H4 (cell line): Measurements from ENCODE around the gene KITLG. TPM values are rescaled to one million over a fixed set of nuclear protein-coding genes. Genes with fewer than 3 reads are reported as not detected.
A peak's percentile ranks its signal among the peaks of the same experiment; 100 is the strongest.
"Not testable (repeated sequence)": the region's sequence is repeated elsewhere in the genome, so short reads cannot be mapped to it uniquely, and the experiment has no call there.

Source experiments
- DNase-seq: peaks from one replicate; pipeline ENCODE4 v3.0.0-alpha.2; 2015; ENCODE audit warnings: low spot score
- total RNA-seq: library from RNA; depleted of rRNA; stranded (reverse); fragments of >200 nt; shearing (Covaris generic); gene quantifications from 2 replicates; pipeline ENCODE4 v1.2.3, GENCODE V29; 2014

Gene KITLG
- total RNA-seq, 1 experiment from 2014 or later, result 12.3 TPM

DNA sequence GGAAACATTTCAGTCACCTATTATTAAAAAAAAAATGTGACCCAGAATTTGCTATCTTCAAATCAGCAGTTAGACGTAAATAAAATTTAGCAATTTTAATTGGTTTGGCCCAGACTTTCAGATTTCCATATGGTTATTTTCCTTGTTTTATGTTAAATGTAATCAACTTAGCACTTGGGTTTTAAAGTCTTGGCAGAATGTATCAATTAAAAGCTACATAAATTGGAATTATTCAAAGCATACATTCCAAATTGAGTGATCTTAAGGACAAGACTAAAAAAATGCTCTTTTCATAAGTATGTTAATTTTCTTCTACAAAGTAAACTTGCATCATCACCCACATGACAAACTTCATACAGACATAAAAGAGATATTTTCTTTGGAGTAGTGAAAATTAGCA is 3.4 kb downstream of the KITLG start:
- DNase-seq, result no peak

DNA sequence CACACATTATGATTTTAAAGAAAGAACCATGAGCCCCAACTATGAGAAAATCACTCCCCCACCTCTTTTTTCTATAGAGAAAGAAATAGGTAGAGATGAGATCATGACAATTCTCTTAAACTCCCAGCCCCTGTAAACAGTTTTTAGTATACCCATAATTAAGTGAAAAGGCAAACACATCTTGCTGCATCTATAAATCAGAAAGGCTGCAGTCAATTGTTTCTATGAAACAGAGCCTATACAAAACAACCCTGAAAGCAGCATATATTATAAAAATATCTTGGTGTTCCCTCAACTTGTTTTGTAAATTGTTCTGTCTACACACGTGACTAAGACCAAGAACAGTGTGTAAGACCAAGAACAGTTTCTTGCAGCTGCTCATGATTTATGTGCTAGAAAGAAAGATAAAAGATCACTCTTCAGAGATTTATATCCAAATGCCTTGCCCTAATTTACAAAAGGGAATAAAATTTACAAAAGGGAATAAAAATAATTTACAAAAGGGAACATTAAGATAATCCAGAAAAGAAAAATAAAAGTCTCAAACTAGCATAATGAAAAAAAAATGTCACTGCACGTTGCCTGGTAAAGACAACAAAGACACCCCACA is 4.8 kb downstream of the KITLG start:
- no peak for DNase-seq

DNA sequence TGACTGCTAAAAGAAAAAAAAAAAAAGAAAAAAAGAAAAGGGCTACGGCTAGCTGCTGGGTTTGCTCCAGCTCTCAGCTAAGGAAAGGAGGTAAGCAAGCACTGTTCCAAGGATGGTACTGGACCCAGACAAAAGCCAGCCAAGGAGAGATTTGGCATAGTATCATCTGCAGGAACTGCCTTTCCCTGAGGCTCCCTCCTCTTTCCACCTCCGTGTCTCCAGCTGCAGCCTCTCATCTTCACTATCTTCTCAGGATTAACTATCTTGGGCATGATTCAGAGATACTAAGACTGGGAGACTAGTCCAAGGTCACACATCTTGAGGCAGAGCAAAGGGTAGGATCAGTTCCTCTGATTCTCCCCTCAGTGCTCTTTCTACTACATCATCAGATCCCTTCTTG is 6.0 kb downstream of the KITLG start:
- DNase-seq, result no peak

DNA sequence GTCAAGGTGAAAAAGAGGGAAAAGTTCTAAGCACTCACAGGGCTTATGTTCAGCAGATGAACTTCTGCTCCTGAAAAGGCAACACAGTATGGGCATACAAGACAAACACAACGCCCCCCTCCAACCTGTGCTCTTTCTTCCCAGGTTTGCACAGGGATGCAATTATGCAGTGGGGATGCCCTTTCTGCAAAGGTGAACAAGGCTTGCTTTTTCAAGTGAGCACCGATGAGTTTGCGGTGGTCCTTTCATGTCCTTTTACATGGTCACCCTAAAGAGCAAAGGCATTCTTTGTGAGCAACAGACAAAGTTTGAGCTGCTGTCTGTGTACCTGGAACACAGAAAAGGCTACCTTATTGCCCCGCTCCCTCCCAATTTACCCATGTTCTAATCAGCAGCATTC is 6.7 kb downstream of the KITLG start:
- DNase-seq, result no peak

DNA sequence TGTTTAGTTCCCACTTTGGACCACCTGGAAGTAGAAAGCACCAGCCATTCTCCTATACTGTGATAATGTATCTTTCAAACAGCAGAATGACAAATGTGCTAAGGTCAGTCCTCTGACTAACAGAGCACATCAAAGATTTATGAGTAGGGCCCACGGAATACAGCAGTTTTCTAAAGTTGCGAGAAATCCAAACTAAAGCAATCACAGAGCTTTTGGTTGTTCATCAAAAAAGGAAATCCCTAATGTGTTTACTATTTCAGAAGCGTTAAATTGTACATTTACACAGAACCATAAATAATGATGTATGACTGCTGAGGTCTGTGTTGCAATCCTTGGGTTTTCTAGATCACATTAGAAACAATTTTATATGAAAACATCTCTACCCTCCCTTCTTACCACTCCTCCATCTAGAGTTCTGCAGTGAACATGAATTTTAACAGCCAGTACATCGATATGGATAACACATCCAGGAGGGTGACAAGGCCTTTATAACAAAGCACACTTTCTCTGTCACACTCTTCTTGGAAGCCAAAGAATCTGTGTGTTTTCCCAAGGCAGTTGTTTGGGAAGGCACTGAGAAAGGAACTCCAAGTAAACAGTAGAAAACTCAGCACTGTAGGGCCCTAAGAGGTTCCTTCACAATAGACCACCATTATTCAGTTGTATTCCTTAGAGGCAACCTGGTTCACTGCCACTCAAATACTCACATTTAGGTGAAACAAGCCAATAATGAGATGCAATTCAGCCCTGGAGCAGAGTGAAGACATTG is 7.3 kb downstream of the KITLG start:
- peak; percentile 21 for DNase-seq

DNA sequence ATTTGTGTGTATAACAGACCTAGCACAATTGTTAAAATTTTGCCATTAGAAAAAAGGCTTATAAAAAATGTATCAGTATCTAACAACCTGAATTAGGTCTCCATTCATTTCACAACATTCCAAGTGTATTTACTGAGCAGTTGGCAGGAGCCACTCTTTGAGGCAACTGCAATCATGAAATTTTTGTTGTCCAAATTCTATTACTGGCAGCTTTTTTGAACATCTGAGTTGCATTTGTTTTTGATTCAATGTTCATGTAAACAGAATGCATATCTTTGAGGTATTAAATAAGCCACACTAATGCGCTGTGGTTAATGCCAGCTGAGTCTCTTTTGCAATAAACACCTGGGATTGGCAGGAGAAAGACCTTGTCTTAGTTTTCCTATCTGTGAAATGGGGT is 8.7 kb downstream of the KITLG start:
- DNase-seq, result peak; percentile 57

DNA sequence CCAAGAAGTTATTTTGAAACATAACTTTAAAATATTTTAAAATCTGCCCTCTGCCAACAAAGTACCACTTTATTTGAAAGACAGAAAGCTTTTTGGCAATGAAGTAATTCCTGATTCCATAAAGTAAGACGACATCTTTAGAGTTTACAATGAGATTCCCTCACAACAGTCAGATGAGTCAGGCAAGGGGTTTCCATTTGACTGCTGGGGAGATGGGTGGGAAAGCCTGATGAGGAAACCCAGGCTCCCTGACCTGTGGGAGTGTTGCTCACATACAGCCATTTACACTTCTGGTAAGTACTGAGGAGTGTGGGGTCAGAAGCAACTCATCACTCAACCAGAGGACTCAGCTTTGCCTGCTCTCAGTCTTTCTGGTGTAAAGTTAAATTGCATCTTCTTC is 10.2 kb downstream of the KITLG start:
- DNase-seq, result no peak

DNA sequence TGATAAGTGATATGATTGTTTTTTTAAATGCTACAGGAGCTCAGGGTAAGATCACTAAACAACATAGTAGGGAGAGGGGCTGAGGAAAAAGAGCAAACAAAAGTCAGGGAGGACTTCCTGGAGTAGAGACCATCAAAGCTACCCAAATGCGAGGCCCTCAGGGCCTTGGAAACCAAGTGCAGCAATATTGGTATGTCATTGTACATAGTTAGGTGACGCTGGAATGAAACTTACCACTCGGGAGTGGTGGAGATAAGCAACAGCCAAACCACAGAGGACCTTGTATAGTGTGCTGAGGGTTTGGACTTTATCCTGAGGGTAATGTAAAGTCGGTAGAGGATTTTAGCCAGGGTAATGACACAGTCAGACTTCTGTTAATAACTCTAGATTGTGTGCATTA is 13.8 kb downstream of the KITLG start:
- peak; percentile 61 for DNase-seq

DNA sequence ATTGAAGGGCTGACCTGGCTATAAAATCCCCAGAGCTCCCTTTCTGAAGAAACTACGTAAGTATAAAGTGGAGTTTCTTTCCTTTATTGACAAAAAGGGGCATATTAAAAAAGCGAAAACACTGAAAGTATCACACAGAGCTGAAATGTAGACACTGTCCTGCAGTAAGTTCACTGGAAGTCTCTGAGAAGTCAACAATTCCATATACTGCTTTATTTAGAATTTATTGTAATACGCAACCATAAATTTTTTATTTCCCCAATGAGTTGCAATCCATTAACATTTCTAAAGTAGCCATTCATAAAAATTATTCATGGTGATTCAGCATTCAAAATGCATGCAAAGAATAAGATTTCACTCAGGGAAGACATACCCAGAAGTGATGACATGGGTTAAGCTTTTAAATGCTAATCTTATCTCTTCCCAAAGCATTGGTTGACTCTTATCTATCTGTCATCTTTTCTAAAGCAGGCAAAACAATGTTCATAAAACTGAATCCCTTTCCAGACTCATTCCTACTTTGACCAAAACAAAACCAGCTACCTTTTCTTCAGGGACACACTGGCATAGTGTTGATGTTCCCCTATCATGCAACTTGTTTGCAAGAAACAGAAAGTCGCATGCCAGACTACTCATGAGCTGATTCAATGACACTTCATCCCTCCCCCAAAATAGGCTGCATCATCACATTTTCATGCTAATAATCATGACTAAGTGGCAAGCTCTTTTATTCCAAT is 17.3 kb downstream of the KITLG start:
- no peak for DNase-seq

DNA sequence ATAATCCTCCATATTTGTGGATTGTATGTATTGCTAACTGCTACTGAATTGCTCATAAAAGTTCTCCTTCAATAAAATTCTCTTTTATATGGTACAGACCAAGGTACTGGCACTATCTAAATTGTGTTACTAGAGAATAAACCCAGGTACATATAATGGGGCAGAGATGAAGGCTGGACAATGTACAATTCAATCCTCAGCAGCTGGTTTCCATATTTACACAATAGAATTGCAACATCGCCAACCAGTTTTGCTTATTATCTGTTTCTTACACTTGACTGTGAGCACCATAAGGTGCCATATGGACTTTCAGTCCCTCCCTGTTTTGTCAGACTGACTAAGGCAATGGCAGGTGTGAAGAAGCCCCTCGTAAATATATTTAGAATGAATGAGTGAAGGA is 18.1 kb downstream of the KITLG start:
- DNase-seq, result no peak

DNA sequence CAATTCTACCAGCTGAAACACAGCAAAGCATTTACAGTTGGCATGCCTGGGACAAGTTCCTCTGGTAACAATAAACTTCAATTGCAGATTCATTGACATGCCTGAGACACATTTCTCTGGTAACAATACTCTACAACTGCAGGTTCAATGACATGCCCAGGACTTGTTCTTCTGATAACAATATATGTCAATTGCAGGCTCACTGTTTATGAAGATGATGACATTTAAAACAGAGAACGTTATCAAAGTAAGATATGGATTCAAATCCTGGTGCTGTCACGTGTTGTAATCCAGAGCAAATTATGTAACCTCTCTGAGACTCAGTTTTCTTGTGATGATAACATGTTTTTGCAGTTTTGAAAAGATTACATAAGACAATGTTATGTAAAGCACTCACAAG is 20.5 kb downstream of the KITLG start:
- no peak for DNase-seq

DNA sequence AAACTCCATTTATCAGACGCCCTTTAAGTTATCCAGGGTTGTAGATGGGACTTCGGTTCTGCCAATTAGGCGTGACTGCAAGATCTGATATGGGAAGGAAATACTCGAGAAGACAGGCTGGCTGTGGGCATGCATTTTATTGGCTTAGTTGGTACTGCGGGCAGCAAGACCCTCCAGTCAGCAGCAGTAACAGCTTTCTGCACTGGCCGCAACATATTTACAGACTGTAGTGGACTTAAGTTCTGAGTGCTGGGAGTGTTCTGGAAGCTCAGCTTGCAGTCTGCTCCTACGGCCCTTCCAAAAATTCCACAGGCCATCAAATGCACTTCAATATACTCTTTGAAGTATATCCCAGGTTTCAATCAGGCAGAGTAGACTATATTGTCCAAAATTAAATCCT is 21.1 kb downstream of the KITLG start:
- DNase-seq, result no peak

DNA sequence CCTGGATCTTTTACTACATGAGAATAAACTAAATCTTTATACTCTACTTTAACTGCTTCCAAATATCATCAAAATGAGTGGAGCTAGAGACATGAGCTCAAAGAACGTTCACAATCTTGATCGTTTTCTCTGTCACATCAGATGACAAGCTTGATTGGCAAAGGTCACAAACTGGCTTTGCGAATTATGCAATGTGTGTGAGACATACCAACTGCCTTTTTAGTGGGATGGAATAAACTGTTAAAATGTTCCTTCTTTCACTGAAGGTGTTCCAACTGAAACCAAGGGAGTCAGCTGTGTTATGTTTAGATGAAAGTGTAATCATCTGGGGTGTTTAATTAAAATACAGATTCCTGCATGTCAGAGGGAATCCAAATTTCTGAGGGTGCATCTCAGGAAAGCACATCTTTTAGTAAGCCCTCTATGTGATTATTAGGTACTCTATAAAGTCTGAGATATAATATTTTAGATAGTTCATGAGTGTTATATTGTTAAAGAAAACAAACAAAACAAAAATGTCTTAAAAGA is 21.9 kb downstream of the KITLG start:
- DNase-seq, result no peak

DNA sequence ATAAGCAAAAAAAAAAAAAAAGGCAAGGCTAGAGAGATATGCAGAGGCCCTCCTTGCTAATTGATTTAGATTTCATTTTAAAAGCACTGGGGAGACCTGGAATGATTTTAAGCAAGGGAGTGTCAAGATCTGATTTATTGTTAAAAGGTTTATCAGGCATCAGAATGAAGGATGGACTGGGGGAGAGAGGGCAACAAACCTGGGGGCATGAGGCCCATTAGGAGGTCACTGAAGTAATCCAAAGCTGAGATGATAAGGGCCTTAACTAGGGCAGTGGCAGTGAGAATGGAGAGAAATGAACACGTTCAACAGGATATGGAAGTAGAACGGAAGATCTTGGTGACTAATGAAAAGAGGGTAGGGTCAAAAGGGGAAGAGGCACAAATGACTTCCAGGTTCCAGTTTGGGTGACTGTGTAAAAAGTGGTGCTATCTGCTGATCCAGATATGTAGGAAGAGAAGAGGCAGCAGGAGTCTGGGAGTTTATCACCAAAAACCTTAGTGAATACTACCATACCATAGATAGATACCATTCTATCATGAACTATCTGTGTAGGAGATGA is 24.0 kb downstream of the KITLG start:
- DNase-seq, result no peak

DNA sequence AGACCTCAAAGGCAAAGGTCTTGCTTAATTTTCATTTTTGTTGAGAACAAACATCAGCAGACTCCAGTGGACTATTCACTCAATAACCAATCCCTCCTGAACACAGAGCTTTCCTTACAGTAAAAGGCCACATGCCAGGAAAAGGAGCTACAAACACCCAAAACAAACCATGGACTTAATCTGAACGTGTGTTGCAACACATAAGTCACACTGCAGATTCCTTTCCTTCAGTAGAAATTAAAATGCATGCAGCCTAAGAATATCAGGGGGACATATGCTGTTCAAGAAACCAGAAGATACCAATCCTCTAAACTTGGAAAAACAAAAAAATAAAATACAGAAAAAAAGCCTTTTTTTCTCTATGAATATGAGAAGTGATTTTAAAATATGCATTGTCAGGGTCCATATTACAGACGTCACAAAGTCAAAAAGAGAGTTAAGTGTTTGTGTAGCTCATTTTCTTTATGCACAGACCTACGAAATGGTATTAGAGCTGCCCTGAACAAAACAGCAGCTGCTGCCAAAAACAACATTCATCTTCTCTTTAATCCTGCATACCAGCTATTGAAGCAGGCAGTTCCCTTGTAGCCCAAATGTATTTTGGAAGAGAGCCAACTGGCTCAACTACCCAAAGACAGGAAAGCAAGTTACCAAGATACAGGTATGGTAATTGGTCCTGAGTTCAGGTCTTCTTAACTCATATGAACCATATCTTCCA is 26.2 kb downstream of the KITLG start:
- peak; percentile 22 for DNase-seq

DNA sequence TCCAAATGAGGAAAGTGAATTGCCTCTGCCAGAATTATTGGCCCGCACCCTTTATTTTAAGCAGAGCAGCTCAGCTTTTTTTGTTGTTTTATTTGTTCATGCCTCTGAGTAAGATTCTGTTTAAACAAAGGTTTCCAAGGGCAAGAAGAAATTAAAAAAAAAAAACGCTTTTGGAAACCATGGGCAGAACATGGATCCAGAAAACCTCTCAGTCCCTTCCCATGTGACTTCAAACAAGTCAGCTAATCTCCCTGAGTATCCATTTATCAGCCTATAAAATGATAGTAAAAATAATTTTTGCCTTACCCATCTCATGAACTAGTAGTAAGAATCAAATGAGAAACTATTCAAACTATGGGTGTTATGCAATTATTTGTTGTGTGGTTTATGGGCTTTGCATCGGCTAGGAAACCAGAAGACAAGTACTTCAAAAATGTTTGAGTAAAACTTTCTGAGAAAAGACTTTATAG is 27.6 kb downstream of the KITLG start:
- DNase-seq, result no peak

DNA sequence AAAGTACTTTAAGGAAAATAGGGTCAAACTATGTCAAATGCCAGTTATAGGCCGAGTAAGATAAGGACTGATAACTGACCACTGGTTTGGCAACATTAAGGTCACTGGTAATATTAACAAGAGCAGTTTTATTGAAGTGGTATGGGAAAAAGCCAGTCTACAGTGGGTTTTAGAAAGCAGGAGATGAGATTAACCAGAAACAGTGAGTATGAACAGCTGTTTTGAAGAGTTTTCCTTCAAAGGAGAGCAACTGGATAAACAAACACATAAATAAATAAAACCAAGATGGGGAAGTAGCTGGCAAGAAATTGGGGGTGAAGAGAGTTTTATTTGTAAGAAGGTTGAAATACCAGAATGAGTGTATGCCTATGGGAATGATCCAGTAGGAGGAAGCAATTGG is 30.3 kb downstream of the KITLG start:
- no peak for DNase-seq

DNA sequence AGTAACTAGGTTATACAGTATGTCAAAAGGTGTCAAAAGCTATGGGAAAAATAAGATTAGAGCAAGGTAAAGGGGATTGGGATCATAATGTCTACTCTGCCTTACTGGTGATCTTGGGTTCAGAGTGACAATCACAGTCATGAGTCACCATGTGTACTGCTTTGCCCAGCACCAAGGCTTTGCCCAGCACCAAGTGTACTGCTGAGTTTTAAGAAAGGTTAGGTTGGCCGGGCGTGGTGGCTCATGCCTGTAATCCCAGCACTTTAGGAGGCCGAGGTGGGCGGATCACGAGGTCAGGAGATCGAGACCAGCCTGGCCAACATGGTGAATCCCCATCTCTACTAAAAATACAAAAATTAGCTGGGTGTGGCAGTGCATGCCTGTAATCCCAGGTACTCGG is 32.3 kb downstream of the KITLG start:
- not testable (repeated sequence) for DNase-seq

DNA sequence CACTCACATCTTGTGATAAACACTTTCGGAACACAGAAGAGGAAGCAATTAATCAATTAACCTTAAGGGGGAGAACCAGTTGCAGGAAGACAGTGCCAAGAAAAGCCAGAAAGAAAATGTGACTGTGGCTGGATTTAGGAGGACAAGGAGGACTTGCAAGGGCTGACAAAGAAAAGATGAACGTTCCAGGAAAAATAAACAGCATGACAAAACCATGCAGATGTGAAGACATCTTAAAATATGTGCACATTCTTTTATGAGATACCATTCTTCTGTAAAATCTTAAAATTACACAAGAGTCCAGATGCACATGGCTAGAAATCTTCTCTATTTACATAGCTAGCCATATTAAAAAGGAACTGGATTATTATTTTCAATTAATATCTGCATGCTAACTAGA is 33.4 kb downstream of the KITLG start:
- DNase-seq, result no peak

DNA sequence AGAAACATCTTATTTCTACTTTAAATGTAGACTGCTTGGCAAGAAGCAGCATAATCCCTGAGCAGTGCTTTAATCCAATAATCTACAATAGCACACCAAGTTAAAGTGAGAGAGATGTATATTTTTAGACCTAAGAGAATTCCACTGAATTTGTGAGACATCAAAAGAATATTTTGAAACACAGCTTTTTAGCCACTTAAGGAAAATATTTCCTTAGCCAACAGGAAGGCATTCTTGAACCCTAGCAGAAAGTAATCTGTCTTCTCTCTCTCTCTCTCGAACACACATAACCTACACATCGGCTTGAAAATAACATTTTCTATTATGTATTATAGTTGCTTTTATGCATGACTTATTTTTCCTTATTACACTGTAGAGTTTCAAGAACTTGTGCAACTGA is 34.0 kb downstream of the KITLG start:
- DNase-seq, result no peak
